Duodenal mucosa (tissue), 2 donors: Measurements from ENCODE around the gene ATPAF1.

Source experiments
- H3K27ac ChIP-seq: one replicate; pipeline ENCODE4 v1.7.0; 2013; ENCODE audit warnings: low read depth, low read length
- H3K27me3 ChIP-seq, 2 donors: one replicate each; pipeline ENCODE4 v1.7.0; 2013; ENCODE audit warnings: low read length in 2 of 2, control low read depth in 1 of 2; ENCODE audit not compliant: insufficient read depth in 2 of 2, control insufficient read depth in 1 of 2
- H3K36me3 ChIP-seq, 2 donors: one replicate each; pipeline ENCODE4 v1.7.0; 2013; ENCODE audit warnings: low read length in 2 of 2, control low read depth in 1 of 2; ENCODE audit not compliant: insufficient read depth in 2 of 2, control insufficient read depth in 1 of 2
- H3K4me1 ChIP-seq, 2 donors: one replicate each; pipeline ENCODE4 v1.7.0; 2013; ENCODE audit warnings: low read length in 2 of 2, control low read depth in 1 of 2; ENCODE audit not compliant: insufficient read depth in 2 of 2, control insufficient read depth in 1 of 2
- H3K4me3 ChIP-seq, 2 donors: one replicate each; pipeline ENCODE4 v1.7.0; 2013; ENCODE audit warnings: low read length in 2 of 2, low read depth in 1 of 2
- H3K9ac ChIP-seq, 2 donors: one replicate each; pipeline ENCODE4 v1.7.0; 2013; ENCODE audit warnings: low read length in 2 of 2, low read depth in 1 of 2
- H3K9me3 ChIP-seq, 2 donors: one replicate each; pipeline ENCODE4 v1.7.0; 2013; ENCODE audit warnings: low read length in 2 of 2, control low read depth in 1 of 2; ENCODE audit not compliant: control insufficient read depth in 1 of 2

Gene ATPAF1

GRCh38 chr1:46618754-46619415 is 49.3 kb downstream of the ATPAF1 start:
- Histone ChIP-seq H3K27me3 (no peaks in the 10 kb centered on the region), H3K27ac (no peak overlapping the region), H3K4me3 (no peak overlapping the region), H3K4me1 (peaks cover 26 to 27% of the 10 kb centered on the region in 2 donors), H3K9me3 (no peaks in the 10 kb centered on the region), H3K36me3 (no peaks in the 10 kb centered on the region), H3K9ac (no peak overlapping the region)

- Histone ChIP-seq H3K9ac (no peak overlapping the region), H3K4me3 (no peak overlapping the region), H3K4me1 (peaks cover 30 to 35% of the 10 kb centered on the region in 2 donors), H3K27me3 (no peaks in the 10 kb centered on the region), H3K9me3 (no peaks in the 10 kb centered on the region), H3K27ac (no peak overlapping the region), H3K36me3 (peaks cover 2 to 4% of the 10 kb centered on the region in 2 donors)
Observed at GRCh38 chr1:46617833-46618232, 50.3 kb downstream of the ATPAF1 start.

- peak overlapping the region; percentile 72 to 96 for H3K9ac ChIP-seq
- no peaks in the 10 kb centered on the region for H3K9me3 ChIP-seq
- H3K27me3 ChIP-seq = no peaks in the 10 kb centered on the region
- peak overlapping the region; percentile 87 for H3K27ac ChIP-seq
- H3K4me1 ChIP-seq = peaks cover 30 to 37% of the 10 kb centered on the region in 2 donors
- H3K4me3 ChIP-seq = peak overlapping the region; percentile 68 to 95
- H3K36me3 ChIP-seq = peaks cover 5 to 6% of the 10 kb centered on the region in 2 donors
Observed at GRCh38 chr1:46617108-46617800, 50.9 kb downstream of the ATPAF1 start.

- H3K9me3 ChIP-seq = no peaks in the 10 kb centered on the region
- peaks cover 6 to 9% of the 10 kb centered on the region in 2 donors for H3K36me3 ChIP-seq
- peak within 1 kb of the TSS; percentile 87 for H3K27ac ChIP-seq
- no peaks in the 10 kb centered on the region for H3K27me3 ChIP-seq
- H3K4me1 ChIP-seq = peaks cover 37% of the 10 kb centered on the region in 2 donors
- H3K4me3 ChIP-seq = peak within 1 kb of the TSS; percentile 68 to 95
- H3K9ac ChIP-seq = peak within 1 kb of the TSS; percentile 72 to 96
Observed at GRCh38 chr1:46616277-46617107, 51.7 kb downstream of the ATPAF1 start, which contains the start of gene MOB3C. TSS of gene MOB3C (minus strand) at chr1:46616811. CDS start at chr1:46613321, 3,490 bp downstream.

- H3K36me3 ChIP-seq = peaks cover 9% of the 10 kb centered on the region in 2 donors
- peaks cover 37% of the 10 kb centered on the region in 2 donors for H3K4me1 ChIP-seq
- H3K27me3 ChIP-seq = no peaks in the 10 kb centered on the region
- H3K27ac ChIP-seq = peak overlapping the region; percentile 87
- no peaks in the 10 kb centered on the region for H3K9me3 ChIP-seq
- H3K4me3 ChIP-seq = peak overlapping the region; percentile 68 to 95
- H3K9ac ChIP-seq = peak overlapping the region; percentile 72 to 79
Observed at GRCh38 chr1:46615735-46616134, 52.4 kb downstream of the ATPAF1 start.

- Histone ChIP-seq H3K27me3 (no peaks in the 10 kb centered on the region), H3K27ac (no peak overlapping the region), H3K9me3 (no peaks in the 10 kb centered on the region), H3K36me3 (peaks cover 10 to 13% of the 10 kb centered on the region in 2 donors), H3K4me1 (peaks cover 37% of the 10 kb centered on the region in 2 donors), H3K4me3 (peak overlapping the region; percentile 68 to 95), H3K9ac (peak overlapping the region in 1 of 2 donors; percentile 72)
Observed at GRCh38 chr1:46615088-46615487, 53.1 kb downstream of the ATPAF1 start.

GRCh38 chr1:46614604-46614984 is 53.6 kb downstream of the ATPAF1 start:
- H3K9me3 ChIP-seq = no peaks in the 10 kb centered on the region
- H3K36me3 ChIP-seq = peaks cover 14 to 18% of the 10 kb centered on the region in 2 donors
- H3K4me3 ChIP-seq = no peak overlapping the region
- H3K27me3 ChIP-seq = no peaks in the 10 kb centered on the region
- H3K27ac ChIP-seq = no peak overlapping the region
- H3K4me1 ChIP-seq = peaks cover 37% of the 10 kb centered on the region in 2 donors
- no peak overlapping the region for H3K9ac ChIP-seq

- no peak overlapping the region for H3K9ac ChIP-seq
Observed at GRCh38 chr1:46613661-46614603, 54.2 kb downstream of the ATPAF1 start.

GRCh38 chr1:46612937-46613660 is 55.1 kb downstream of the ATPAF1 start:
- Histone ChIP-seq H3K27ac (no peak overlapping the region), H3K9me3 (no peaks in the 10 kb centered on the region), H3K4me3 (peak overlapping the region in 1 of 2 donors; percentile 32), H3K36me3 (peaks cover 24 to 33% of the 10 kb centered on the region in 2 donors), H3K27me3 (no peaks in the 10 kb centered on the region), H3K4me1 (peaks cover 37% of the 10 kb centered on the region in 2 donors), H3K9ac (no peak overlapping the region)

More at GRCh38 chr1:46613661-46614603, 54.2 kb downstream of the ATPAF1 start:
- Histone ChIP-seq H3K4me3 (peak overlapping the region in 1 of 2 donors; percentile 32), H3K4me1 (peaks cover 37% of the 10 kb centered on the region in 2 donors), H3K27ac (no peak overlapping the region), H3K36me3 (peaks cover 21 to 24% of the 10 kb centered on the region in 2 donors), H3K27me3 (no peaks in the 10 kb centered on the region), H3K9me3 (no peaks in the 10 kb centered on the region)
